Measurements from ENCODE around the gene SERPINB1. TPM values are rescaled to one million over a fixed set of nuclear protein-coding genes. Genes with fewer than 3 reads are reported as not detected.
A peak's percentile ranks its signal among the peaks of the same experiment; 100 is the strongest.

Gene SERPINB1
- total and polyA plus RNA-seq, 10 of the 15 experiments (the other 5 are each of a cell fraction or from before 2014, with no cell fraction given), result 0.45 to 2.4 (median 0.83) TPM

DNA sequence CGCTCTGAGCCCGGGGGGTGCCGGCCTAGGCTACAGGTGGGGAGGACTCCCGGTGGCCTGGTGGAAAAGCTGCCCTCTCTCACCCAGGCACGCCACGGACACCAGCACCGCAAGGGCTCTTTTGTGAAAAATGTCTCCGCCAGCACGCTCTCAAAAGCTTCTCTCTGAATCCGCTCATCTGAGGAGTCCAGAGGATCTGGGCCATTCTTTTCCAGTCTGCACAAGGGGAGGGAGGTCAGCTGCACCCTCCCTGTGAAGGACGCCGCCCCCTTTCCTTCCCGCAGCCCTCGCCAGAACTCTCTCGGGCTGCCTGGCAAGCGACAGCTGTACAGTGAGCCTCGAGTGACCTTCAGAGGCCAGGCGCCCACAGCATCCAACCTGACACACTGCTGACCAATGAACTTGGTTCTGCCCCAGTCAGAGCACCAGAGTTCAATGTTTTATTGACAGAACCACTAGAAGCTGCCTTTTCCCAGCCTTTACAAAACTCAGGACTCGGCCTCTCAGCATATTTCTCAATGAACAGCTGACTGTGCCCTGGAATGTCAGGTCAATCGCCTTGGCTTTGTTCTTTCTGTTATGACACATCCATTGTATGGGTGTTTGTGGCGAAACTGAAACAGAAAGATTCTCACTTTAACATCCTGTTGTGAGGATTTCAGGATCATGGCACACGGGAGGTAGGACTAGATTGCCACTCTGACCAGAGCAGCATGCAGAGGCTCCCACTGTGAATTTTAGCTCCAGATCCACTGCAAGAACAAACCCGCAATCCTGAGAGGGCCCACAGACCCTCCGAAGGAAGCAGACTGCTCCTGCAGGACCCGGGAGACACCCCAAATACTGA lies 34.8 kb upstream of the SERPINB1 start:
- ChIA-PET POLR2A (interaction anchor here (0.6 to 3.3 kb wide), 6 partner anchors 12 to 85 kb away, joined by 3 to 30 read pairs (median 5); partner anchors contain the start of gene SERPINB1), RAD21 (ENCODE audit: unreplicated experiment) (interaction anchor here (0.6 to 4.5 kb wide), 3 partner anchors 10 to 768 kb away, joined by 3 to 39 read pairs (median 3); no protein-coding TSS in a partner anchor), SMC1A (ENCODE audit: uncharacterized antibody, unreplicated experiment) (interaction anchor here (0.7 to 2.6 kb wide), 6 partner anchors 8 to 56 kb away, joined by 3 to 9 read pairs (median 4); no protein-coding TSS in a partner anchor), CTCF (interaction anchor here (1.1 to 3.4 kb wide), 4 partner anchors 15 to 35 kb away, joined by 3 to 25 read pairs (median 4); no protein-coding TSS in a partner anchor)
- 43% methylated on average over 18 of the region's 25 CpGs for WGBS (ENCODE audit: insufficient coverage, insufficient replicate concordance, low lambda C conversion rate, missing lambda C conversion rate)
- Histone ChIP-seq H3K9me3 (replicated peaks; ENCODE audit: control insufficient read depth, insufficient read depth, low read length) (peaks cover 9% of the 10 kb centered on the region), H3K4me2 (ENCODE audit: control insufficient read depth, insufficient read depth) (peak overlapping the region; percentile 84), H4K20me1 (ENCODE audit: control insufficient read depth, insufficient read depth) (no peaks in the 10 kb centered on the region), H3K27ac (ENCODE audit: control insufficient read depth, insufficient read depth) (no peak overlapping the region), H3K79me2 (ENCODE audit: control insufficient read depth, insufficient read depth, low read length) (no peaks in the 10 kb centered on the region), H3K4me1 (ENCODE audit: control insufficient read depth, insufficient read depth, low read length) (peaks cover 36% of the 10 kb centered on the region), H3K27me3 (replicated peaks in 1 of 2; ENCODE audit: control insufficient read depth in 2 of 2, insufficient read depth in 2 of 2, low read length in 1 of 2) (no peaks in the 10 kb centered on the region), H3K4me3 (0 out of 2 replicates have a peak overlapping the region, but pooled peaks have one; percentile 18), H3K9ac (ENCODE audit: control insufficient read depth, insufficient read depth, low read length) (no peak overlapping the region; the same call in 1 of the 2 replicates), H3K36me3 (ENCODE audit: control insufficient read depth in 2 of 2, insufficient read depth in 2 of 2, low read length in 1 of 2) (no peaks in the 10 kb centered on the region), H2AFZ (ENCODE audit: control insufficient read depth, low read depth, low read length) (peak overlapping the region; percentile 66)
- intact Hi-C loops (cut with micrococcal nuclease; ENCODE audit: unreplicated experiment), result no loop called here
- in situ Hi-C loops (cut with MboI), result no loop called here
- DNase-seq (ENCODE audit: low read depth, low spot score) (no peak), FAIRE-seq (no peak), ATAC-seq (peak; percentile 51)
- BruUV-seq (replicated peaks), result no TSS peak
- TF ChIP-seq KLF5 (IDR thresholded peaks at IDR 0.05; ENCODE audit: partially characterized antibody) (peak; percentile 26), ZBTB4 (CRISPR knock-in tag; IDR thresholded peaks at IDR 0.05) (no peak), CEBPZ (IDR thresholded peaks at IDR 0.05; ENCODE audit: low read depth, low read length) (no peak), CEBPB (IDR thresholded peaks at IDR 0.05; ENCODE audit: borderline replicate concordance in 1 of 2, low read depth in 2 of 2, low read length in 2 of 2) (no peak), LARP7 (IDR thresholded peaks at IDR 0.05) (peak; percentile 17; the same call in 1 of the 2 replicates), GATAD2B (conservative IDR thresholded peaks at IDR 0.05; ENCODE audit: low read depth) (peak; percentile 52), POLR2AphosphoS5 (IDR thresholded peaks at IDR 0.05; ENCODE audit: low read length) (no peak), IKZF1 (conservative IDR thresholded peaks at IDR 0.05) (peak; percentile 71), ZNF622 (IDR thresholded peaks at IDR 0.05) (no peak), ATF7 (IDR thresholded peaks at IDR 0.05; ENCODE audit: low read depth) (0 out of 2 replicates have a peak, but pooled peaks have one; percentile 18), ZZZ3 (IDR thresholded peaks at IDR 0.05; ENCODE audit: control insufficient read depth, insufficient read length, low read depth) (no peak)
- TF ChIP-seq, protein P1, sequence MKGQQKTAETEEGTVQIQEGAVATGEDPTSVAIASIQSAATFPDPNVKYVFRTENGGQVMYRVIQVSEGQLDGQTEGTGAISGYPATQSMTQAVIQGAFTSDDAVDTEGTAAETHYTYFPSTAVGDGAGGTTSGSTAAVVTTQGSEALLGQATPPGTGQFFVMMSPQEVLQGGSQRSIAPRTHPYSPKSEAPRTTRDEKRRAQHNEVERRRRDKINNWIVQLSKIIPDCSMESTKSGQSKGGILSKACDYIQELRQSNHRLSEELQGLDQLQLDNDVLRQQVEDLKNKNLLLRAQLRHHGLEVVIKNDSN (IDR thresholded peaks at IDR 0.05; ENCODE audit: borderline replicate concordance, extremely low read length, insufficient read depth, low read depth, low read length), result no peak
